ENCODE measurements around the gene IRF2BP2. TPM values are rescaled to one million over a fixed set of nuclear protein-coding genes. Genes with fewer than 3 reads are reported as not detected.

Gene IRF2BP2
- total RNA-seq, 1 experiment from 2014 or later = 40.0 TPM

- in situ Hi-C loops (cut with HindIII; ENCODE audit: low pct_unique_long_range_greater_than_20kb, low sequenced_read_pairs) = no loop called here
These were observed 55.2 kb downstream of the IRF2BP2 start for GRCh38 chr1:234554698-234555311.

More at GRCh38 chr1:234554698-234555311, 55.2 kb downstream of the IRF2BP2 start:
- DNase-seq (ENCODE audit: low read depth) = no peak

Other genes with a start within 250 kb of the IRF2BP2 start
- 73.3 and 122 TPM in 2 replicates for gene COA6, start 236.7 kb downstream of the IRF2BP2 start, total RNA-seq (2014; rRNA removed; shearing (Covaris generic); ENCODE audit: low replicate concordance)
- gene TARBP1, start 131.0 kb downstream of the IRF2BP2 start, total RNA-seq (2014; rRNA removed; shearing (Covaris generic); ENCODE audit: low replicate concordance) = 11.1 and 13.5 TPM in 2 replicates

All from Caki2 (cell line).